Measurements from ENCODE around the gene TIMELESS.

GRCh38 chr12:56462565-56462964 lies 13.3 kb upstream of the TIMELESS start:
- TF ChIP-seq CTCF (IDR thresholded peaks at IDR 0.05) (no peak), POLR2A (IDR thresholded peaks at IDR 0.05) (no peak), EP300 (IDR thresholded peaks at IDR 0.05) (no peak), POLR2AphosphoS5 (IDR thresholded peaks at IDR 0.05) (no peak)

Data from upper lobe of left lung (tissue), 4 donors.